ENCODE data around the gene GJD3. TPM values are rescaled to one million over a fixed set of nuclear protein-coding genes. Genes with fewer than 3 reads are reported as not detected.

Gene GJD3
- total and polyA plus RNA-seq, 9 of the 15 experiments (the other 6 are each of a cell fraction or from before 2014, with no cell fraction given) = 0.17 to 0.38 TPM; not detected in 7

DNA sequence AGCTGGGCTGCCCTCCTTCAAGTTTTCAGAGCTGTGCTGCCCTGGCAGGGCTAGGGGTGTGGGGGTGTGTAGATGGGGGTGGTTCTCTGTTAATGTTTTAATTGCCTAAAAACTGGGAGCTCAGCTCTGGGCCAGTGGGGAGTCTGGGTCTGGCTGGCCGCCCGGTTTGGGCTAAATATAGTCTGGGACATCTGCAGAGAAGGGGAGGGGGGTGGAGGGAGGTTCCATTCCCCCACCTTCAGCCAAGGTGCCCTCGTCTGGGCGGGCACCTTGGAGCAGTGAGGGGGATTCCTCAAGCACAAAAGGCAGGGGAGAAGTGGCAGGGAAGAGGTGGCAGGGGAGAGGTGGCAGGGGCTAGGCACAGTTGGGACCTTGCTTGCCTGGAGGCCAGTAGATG lies 42.6 kb downstream of the GJD3 start:
- peak overlapping the region; percentile 34 for H3K4me3 ChIP-seq
- no peaks in the 10 kb centered on the region for H3K9me3 ChIP-seq (replicated peaks; ENCODE audit: control insufficient read depth, insufficient read depth, low read depth, low read length)
- peaks cover 6% of the 10 kb centered on the region for H3K9me1 ChIP-seq (ENCODE audit: control insufficient read depth, insufficient read depth, low read length)
- ChIA-PET POLR2A (interaction anchor here (1.2 kb wide), 1 partner anchor 11 kb away, joined by 3 read pairs; no protein-coding TSS in a partner anchor), CTCF (ENCODE audit: low intra/inter-chr PET ratio) (no interaction called here)
- no TSS peak for BruUV-seq (replicated peaks)
- peak overlapping the region; percentile 89 for H3K4me2 ChIP-seq (ENCODE audit: insufficient read depth, low read length)
- peak overlapping the region; percentile 87 for H3K27ac ChIP-seq (ENCODE audit: extremely low read depth, low read depth, low read length)
- FAIRE-seq = peak; percentile 15
- peak overlapping the region; percentile 92; the same call in 1 of the 2 replicates for H2AFZ ChIP-seq (ENCODE audit: low read depth, low read length)
- H3K9ac ChIP-seq (ENCODE audit: insufficient read depth in 1 of 2, low read depth in 2 of 2, low read length in 2 of 2) = peak overlapping the region; percentile 65 to 94
- peaks cover 47 to 74% of the 10 kb centered on the region in 2 experiments for H3K4me1 ChIP-seq (replicated peaks in 1 of 2; ENCODE audit: control insufficient read depth in 2 of 2, insufficient read depth in 2 of 2, low read length in 2 of 2)
- no peaks in the 10 kb centered on the region for H3K36me3 ChIP-seq (ENCODE audit: control insufficient read depth, insufficient read depth, low read length)
- no peaks in the 10 kb centered on the region for H3K27me3 ChIP-seq (ENCODE audit: control insufficient read depth in 2 of 2, insufficient read depth in 2 of 2, low read length in 2 of 2)
- no peak for TF ChIP-seq DIDO1 (tag; IDR thresholded peaks at IDR 0.05; ENCODE audit: low read depth)
- no peak for TF ChIP-seq JUN (IDR thresholded peaks at IDR 0.05; ENCODE audit: borderline replicate concordance, low read depth, low read length)
- TF ChIP-seq JUN (CRISPR knock-in tag; IDR thresholded peaks at IDR 0.05; ENCODE audit: borderline replicate concordance) = no peak
- TF ChIP-seq, protein P1, sequence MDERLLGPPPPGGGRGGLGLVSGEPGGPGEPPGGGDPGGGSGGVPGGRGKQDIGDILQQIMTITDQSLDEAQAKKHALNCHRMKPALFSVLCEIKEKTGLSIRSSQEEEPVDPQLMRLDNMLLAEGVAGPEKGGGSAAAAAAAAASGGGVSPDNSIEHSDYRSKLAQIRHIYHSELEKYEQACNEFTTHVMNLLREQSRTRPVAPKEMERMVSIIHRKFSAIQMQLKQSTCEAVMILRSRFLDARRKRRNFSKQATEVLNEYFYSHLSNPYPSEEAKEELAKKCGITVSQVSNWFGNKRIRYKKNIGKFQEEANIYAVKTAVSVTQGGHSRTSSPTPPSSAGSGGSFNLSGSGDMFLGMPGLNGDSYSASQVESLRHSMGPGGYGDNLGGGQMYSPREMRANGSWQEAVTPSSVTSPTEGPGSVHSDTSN (CRISPR knock-in tag; IDR thresholded peaks at IDR 0.05; ENCODE audit: low read depth) = no peak
- TF ChIP-seq, protein P1 (tag; conservative IDR thresholded peaks at IDR 0.05; ENCODE audit: low read depth) = no peak
- TF ChIP-seq KAT7 (CRISPR knock-in tag; IDR thresholded peaks at IDR 0.05; ENCODE audit: borderline replicate concordance) = no peak
- TF ChIP-seq MEF2D (tag; conservative IDR thresholded peaks at IDR 0.05; ENCODE audit: low read depth) = 0 out of 2 replicates have a peak, but pooled peaks have one; percentile 13
- TF ChIP-seq ZNF143 (CRISPR knock-in tag; IDR thresholded peaks at IDR 0.05) = 0 out of 2 replicates have a peak, but pooled peaks have one; percentile 36
- peak; percentile 49; the same call in 1 of the 2 replicates for TF ChIP-seq MEF2A (IDR thresholded peaks at IDR 0.05; ENCODE audit: control insufficient read depth, low read depth, low read length)
- no peak for TF ChIP-seq ASH1L (IDR thresholded peaks at IDR 0.05; ENCODE audit: borderline replicate concordance, low read depth, partially characterized antibody)
- TF ChIP-seq TEAD1 (CRISPR knock-in tag; IDR thresholded peaks at IDR 0.05) = 0 out of 4 replicates have a peak, but pooled peaks of 1 of the 2 experiments have one; percentile 25
- in situ Hi-C loops (cut with MboI) = no loop called here
- peaks cover 3% of the 10 kb centered on the region; the same call in 1 of the 2 replicates for H4K20me1 ChIP-seq (replicated peaks; ENCODE audit: control insufficient read depth, insufficient read depth, low read length)
- intact Hi-C loops (cut with micrococcal nuclease) = no loop called here
- peaks cover 84% of the 10 kb centered on the region for H3K79me2 ChIP-seq (ENCODE audit: control insufficient read depth, insufficient read depth, low read length)
- ATAC-seq = no peak
- 10% methylated on average over 4 of the region's 4 CpGs for WGBS (ENCODE audit: insufficient coverage, low coverage, missing lambda C conversion rate)
- peak in 1 of 4 experiments; percentile 42 for DNase-seq (ENCODE audit: extremely low read depth in 1 of 4, low spot score in 3 of 4)

Measured in K562 (cell line).